Panc1 (cell line): ENCODE results near the gene HSPA12A.

ENCODE experiments used
- REST ChIP-seq, 2 experiments: IDR thresholded peaks; 2 replicates each; pipeline ENCODE4 v1.6.1; 2011 to 2012; ENCODE audit warnings: low read depth in 2 of 2, control low read depth in 1 of 2, low read length in 1 of 2, mild to moderate bottlenecking in 1 of 2, moderate library complexity in 1 of 2; ENCODE audit not compliant: insufficient read depth in 1 of 2
- SIN3A ChIP-seq: IDR thresholded peaks from 2 replicates; pipeline ENCODE4 v1.6.1; 2012; ENCODE audit warnings: low read depth, mild to moderate bottlenecking, low read length, moderate library complexity, borderline replicate concordance; ENCODE audit not compliant: insufficient read depth
- TF ChIP-seq, protein P1 (sequence below): fragments of 450-650 bp; IDR thresholded peaks from 2 replicates; pipeline ENCODE4 v1.5.1; 2017; ENCODE audit warnings: mild to moderate bottlenecking

DNA sequence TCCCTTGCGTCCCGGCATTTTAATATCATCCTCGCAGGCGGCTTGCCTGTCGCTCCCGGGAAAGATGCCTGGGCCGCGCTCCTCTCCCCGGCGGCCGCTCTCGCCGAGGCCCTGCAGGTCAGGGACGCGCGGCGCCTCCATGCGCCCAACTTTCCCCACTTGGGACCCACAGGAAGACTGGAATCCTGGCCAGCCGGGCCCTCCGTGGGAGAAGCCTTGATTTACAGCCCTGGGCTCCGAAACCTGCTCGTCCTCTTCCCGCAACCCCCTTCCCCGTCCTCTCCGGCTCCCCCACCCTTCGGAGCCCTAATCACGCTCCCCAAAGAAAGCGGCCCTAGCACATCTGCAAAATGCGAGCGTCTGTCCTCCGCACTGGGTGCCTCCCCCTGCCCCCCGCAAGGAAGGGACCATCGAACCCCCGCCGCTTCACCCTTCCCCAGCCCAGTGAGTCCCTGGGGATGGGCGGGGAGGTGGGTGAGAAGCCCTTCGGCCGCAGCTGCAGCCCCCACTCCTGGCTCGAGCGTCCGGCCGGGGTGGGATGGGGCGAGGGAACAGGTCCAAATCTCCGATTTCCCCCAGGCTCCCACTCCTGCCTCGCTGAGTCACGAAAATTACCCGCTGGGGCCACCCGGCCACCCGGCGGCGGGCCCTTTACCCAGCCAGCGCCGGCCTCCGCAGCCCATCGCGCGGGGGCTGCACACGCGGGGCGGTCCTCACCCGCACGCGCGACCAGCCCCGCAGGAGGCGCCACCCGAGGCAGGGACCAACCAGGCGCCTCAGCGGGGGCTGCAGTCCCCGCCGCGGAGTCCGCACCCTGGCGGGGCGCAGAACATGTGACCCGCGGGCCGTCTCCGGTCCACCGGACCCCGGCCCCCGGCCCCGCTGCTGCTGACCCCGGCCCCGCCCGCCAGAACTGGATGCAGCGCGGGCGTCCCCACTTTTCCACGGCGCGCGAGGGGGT is 695 bp downstream of the HSPA12A start:
- TF ChIP-seq, protein P1, sequence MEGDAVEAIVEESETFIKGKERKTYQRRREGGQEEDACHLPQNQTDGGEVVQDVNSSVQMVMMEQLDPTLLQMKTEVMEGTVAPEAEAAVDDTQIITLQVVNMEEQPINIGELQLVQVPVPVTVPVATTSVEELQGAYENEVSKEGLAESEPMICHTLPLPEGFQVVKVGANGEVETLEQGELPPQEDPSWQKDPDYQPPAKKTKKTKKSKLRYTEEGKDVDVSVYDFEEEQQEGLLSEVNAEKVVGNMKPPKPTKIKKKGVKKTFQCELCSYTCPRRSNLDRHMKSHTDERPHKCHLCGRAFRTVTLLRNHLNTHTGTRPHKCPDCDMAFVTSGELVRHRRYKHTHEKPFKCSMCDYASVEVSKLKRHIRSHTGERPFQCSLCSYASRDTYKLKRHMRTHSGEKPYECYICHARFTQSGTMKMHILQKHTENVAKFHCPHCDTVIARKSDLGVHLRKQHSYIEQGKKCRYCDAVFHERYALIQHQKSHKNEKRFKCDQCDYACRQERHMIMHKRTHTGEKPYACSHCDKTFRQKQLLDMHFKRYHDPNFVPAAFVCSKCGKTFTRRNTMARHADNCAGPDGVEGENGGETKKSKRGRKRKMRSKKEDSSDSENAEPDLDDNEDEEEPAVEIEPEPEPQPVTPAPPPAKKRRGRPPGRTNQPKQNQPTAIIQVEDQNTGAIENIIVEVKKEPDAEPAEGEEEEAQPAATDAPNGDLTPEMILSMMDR = no peak; the same call in 1 of the 2 replicates
- TF ChIP-seq SIN3A (no peak), REST (IDR thresholded peaks at IDR 0.05; ENCODE audit: insufficient read depth in 1 of 2, low read depth in 2 of 2, low read length in 1 of 2) (no peak)
